Stimulated activated CD8-positive, alpha-beta memory T cell treated with anti-CD3 and anti-CD28 coated beads, Interleukin-4, amount 100 ng/mL, for 4 hours (primary cell): ENCODE results near the gene TMEM131L.
"Not testable (repeated sequence)": the region's sequence is repeated elsewhere in the genome, so short reads cannot be mapped to it uniquely, and the experiment has no call there.

Experiments
- DNase-seq, 2 donors: peaks; one replicate each; pipeline ENCODE4 v3.0.0-alpha.2; 2020; ENCODE audit warnings: low read depth in 2 of 2, low spot score in 1 of 2

TMEM131L gene

GRCh38 chr4:153448003-153448731 is 18.0 kb upstream of the TMEM131L start:
- no peak for DNase-seq

- DNase-seq = no peak
Observed at GRCh38 chr4:153449338-153449737, 16.8 kb upstream of the TMEM131L start.

GRCh38 chr4:153450544-153450917 is 15.6 kb upstream of the TMEM131L start:
- DNase-seq = no peak

- not testable (repeated sequence) for DNase-seq
Observed at GRCh38 chr4:153451145-153451544, 15.0 kb upstream of the TMEM131L start.

GRCh38 chr4:153451911-153452657 is 14.1 kb upstream of the TMEM131L start:
- DNase-seq = no peak

- no peak for DNase-seq
Observed at GRCh38 chr4:153452658-153453378, 13.3 kb upstream of the TMEM131L start.

- no peak for DNase-seq
Observed at GRCh38 chr4:153453402-153453801, 12.8 kb upstream of the TMEM131L start.

- no peak for DNase-seq
Observed at GRCh38 chr4:153458969-153459368, 7.2 kb upstream of the TMEM131L start.

GRCh38 chr4:153461549-153461948 is 4.6 kb upstream of the TMEM131L start:
- not testable (repeated sequence) for DNase-seq

- no peak for DNase-seq
Observed at GRCh38 chr4:153464068-153464467, 2.1 kb upstream of the TMEM131L start.

- DNase-seq = no peak
Observed at GRCh38 chr4:153465140-153465539, 1.0 kb upstream of the TMEM131L start.

- no peak for DNase-seq
Observed at GRCh38 chr4:153465615-153466080, 512 bp upstream of the TMEM131L start.

- DNase-seq = no peak
Observed at GRCh38 chr4:153466949-153467896, 1.1 kb downstream of the TMEM131L start.

- DNase-seq = no peak
Observed at GRCh38 chr4:153467897-153468262, 1.7 kb downstream of the TMEM131L start.

- no peak for DNase-seq
Observed at GRCh38 chr4:153468587-153468986, 2.4 kb downstream of the TMEM131L start.

- DNase-seq = no peak
Observed at GRCh38 chr4:153469031-153469430, 2.9 kb downstream of the TMEM131L start.

- DNase-seq = not testable (repeated sequence)
Observed at GRCh38 chr4:153471071-153471697, 5.0 kb downstream of the TMEM131L start.

GRCh38 chr4:153471698-153472093 is 5.5 kb downstream of the TMEM131L start:
- DNase-seq = no peak

GRCh38 chr4:153472122-153473037 is 6.2 kb downstream of the TMEM131L start:
- no peak for DNase-seq
